HUES48 (cell line): ENCODE measurements around the gene ZSCAN1.
A peak's percentile ranks its signal among the peaks of the same experiment; 100 is the strongest.
"Not testable (repeated sequence)": the region's sequence is repeated elsewhere in the genome, so short reads cannot be mapped to it uniquely, and the experiment has no call there.

ENCODE experiments used
- H3K27ac ChIP-seq: one replicate; pipeline ENCODE4 v1.7.0; 2013; ENCODE audit warnings: low read depth, low read length, inconsistent platforms
- H3K27me3 ChIP-seq: 2 replicates; pipeline ENCODE4 v1.6.1; 2013; ENCODE audit warnings: mild to moderate bottlenecking, low read length; ENCODE audit not compliant: control insufficient read depth, insufficient read depth
- H3K36me3 ChIP-seq: 2 replicates; pipeline ENCODE4 v1.6.1; 2013; ENCODE audit warnings: low read length; ENCODE audit not compliant: control insufficient read depth, insufficient read depth
- H3K4me1 ChIP-seq: 2 replicates; pipeline ENCODE4 v1.6.1; 2013; ENCODE audit warnings: mild to moderate bottlenecking, low read length; ENCODE audit not compliant: control insufficient read depth, insufficient read depth
- H3K4me3 ChIP-seq: 2 replicates; pipeline ENCODE4 v1.5.1; 2013; ENCODE audit warnings: mild to moderate bottlenecking, low read depth, low read length
- H3K9ac ChIP-seq: 2 replicates; pipeline ENCODE4 v1.6.1; 2013; ENCODE audit warnings: mild to moderate bottlenecking, low read depth, low read length, moderate library complexity
- H3K9me3 ChIP-seq: 2 replicates; pipeline ENCODE4 v1.6.1; 2013; ENCODE audit warnings: low read length; ENCODE audit not compliant: control insufficient read depth, insufficient read depth

Gene ZSCAN1, protein sequence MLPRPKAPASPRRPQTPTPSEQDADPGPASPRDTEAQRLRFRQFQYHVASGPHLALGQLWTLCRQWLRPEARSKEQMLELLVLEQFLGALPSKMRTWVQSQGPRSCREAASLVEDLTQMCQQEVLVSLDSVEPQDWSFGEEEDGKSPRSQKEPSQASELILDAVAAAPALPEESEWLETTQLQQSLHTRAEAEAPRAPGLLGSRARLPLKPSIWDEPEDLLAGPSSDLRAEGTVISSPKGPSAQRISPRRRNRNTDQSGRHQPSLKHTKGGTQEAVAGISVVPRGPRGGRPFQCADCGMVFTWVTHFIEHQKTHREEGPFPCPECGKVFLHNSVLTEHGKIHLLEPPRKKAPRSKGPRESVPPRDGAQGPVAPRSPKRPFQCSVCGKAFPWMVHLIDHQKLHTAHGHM

GRCh38 chr19:58033741-58034476 is at the start of gene ZSCAN1:
TSS of gene ZSCAN1 (plus strand) at chr19:58034025. CDS start at chr19:58037837, 3,812 bp downstream.
- peaks cover 18% of the 10 kb centered on the region for H3K9me3 ChIP-seq
- no peaks in the 10 kb centered on the region for H3K36me3 ChIP-seq
- H3K27ac ChIP-seq, result no peak within 1 kb of the TSS
- H3K27me3 ChIP-seq, result no peaks in the 10 kb centered on the region
- H3K4me3 ChIP-seq, result peak within 1 kb of the TSS; percentile 67
- H3K9ac ChIP-seq, result no peak within 1 kb of the TSS; the same call in 1 of the 2 replicates
- H3K4me1 ChIP-seq, result peaks cover 4% of the 10 kb centered on the region; the same call in 1 of the 2 replicates

DNA sequence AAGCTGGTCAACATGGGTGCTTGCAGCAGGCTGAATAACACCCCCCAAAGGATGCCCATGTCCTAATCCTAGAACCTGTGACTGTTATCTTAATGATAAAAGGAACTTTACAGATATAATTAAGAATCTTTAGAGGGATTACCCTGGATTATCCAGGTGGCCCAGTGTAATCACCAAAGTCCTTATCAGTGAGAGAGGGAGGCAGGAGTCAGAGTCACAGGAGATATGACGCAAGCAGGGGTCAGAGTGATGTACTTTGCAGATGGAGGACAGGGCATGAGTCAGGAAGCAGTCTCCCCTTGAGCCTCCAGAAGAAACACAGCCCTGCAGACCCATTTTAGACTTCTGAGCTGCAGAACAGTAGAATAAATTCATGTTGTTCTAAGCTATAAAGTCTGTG is 41.0 kb upstream of the ZSCAN1 start:
- no peak overlapping the region for H3K4me3 ChIP-seq
- peaks cover 61% of the 10 kb centered on the region for H3K9me3 ChIP-seq
- no peaks in the 10 kb centered on the region for H3K4me1 ChIP-seq
- H3K36me3 ChIP-seq, result peaks cover 51% of the 10 kb centered on the region
- H3K27me3 ChIP-seq, result no peaks in the 10 kb centered on the region
- no peak overlapping the region for H3K27ac ChIP-seq
- no peak overlapping the region for H3K9ac ChIP-seq

DNA sequence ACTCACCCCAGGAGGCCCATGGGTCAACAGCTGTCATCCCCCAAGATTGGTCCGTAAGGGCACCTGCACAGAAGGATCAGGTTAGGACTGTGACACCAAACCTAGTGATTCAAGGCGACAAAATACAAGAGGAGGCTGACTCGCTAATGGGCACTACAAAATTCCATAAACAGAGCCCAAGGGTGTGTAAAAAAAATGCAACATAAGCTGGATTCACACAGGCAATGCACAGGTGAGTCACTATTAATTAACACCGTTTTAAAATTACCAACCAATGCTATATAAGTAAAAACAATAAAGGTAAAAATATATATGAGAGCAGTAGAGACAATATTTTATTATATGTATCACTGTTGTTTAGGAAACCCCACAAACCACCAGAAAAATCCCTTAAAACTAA is 33.1 kb upstream of the ZSCAN1 start:
- Histone ChIP-seq H3K27ac (no peak overlapping the region), H3K4me3 (peak overlapping the region; percentile 83; the same call in 1 of the 2 replicates), H3K27me3 (no peaks in the 10 kb centered on the region), H3K4me1 (peaks cover 5% of the 10 kb centered on the region; the same call in 1 of the 2 replicates), H3K9me3 (peaks cover 49% of the 10 kb centered on the region), H3K36me3 (peaks cover 62% of the 10 kb centered on the region), H3K9ac (no peak overlapping the region)

GRCh38 chr19:58001895-58002369 is 31.9 kb upstream of the ZSCAN1 start:
- peaks cover 65% of the 10 kb centered on the region for H3K36me3 ChIP-seq
- H3K27me3 ChIP-seq, result no peaks in the 10 kb centered on the region
- peak overlapping the region; percentile 83 for H3K4me3 ChIP-seq
- peak overlapping the region; percentile 97 for H3K9ac ChIP-seq
- H3K9me3 ChIP-seq, result peaks cover 52% of the 10 kb centered on the region
- H3K4me1 ChIP-seq, result peaks cover 5% of the 10 kb centered on the region; the same call in 1 of the 2 replicates
- peak overlapping the region; percentile 91 for H3K27ac ChIP-seq

GRCh38 chr19:58002384-58003173 is 31.2 kb upstream of the ZSCAN1 start, which contains the start of gene ZNF606:
TSS of gene ZNF606 (minus strand) at chr19:58002820. CDS start at chr19:58001319, 1,501 bp downstream.
- Histone ChIP-seq H3K27ac (peak within 1 kb of the TSS; percentile 91), H3K36me3 (peaks cover 61% of the 10 kb centered on the region), H3K9ac (peak within 1 kb of the TSS; percentile 97), H3K4me3 (peak within 1 kb of the TSS; percentile 83), H3K4me1 (peaks cover 5% of the 10 kb centered on the region; the same call in 1 of the 2 replicates), H3K27me3 (no peaks in the 10 kb centered on the region), H3K9me3 (peaks cover 57% of the 10 kb centered on the region)

DNA sequence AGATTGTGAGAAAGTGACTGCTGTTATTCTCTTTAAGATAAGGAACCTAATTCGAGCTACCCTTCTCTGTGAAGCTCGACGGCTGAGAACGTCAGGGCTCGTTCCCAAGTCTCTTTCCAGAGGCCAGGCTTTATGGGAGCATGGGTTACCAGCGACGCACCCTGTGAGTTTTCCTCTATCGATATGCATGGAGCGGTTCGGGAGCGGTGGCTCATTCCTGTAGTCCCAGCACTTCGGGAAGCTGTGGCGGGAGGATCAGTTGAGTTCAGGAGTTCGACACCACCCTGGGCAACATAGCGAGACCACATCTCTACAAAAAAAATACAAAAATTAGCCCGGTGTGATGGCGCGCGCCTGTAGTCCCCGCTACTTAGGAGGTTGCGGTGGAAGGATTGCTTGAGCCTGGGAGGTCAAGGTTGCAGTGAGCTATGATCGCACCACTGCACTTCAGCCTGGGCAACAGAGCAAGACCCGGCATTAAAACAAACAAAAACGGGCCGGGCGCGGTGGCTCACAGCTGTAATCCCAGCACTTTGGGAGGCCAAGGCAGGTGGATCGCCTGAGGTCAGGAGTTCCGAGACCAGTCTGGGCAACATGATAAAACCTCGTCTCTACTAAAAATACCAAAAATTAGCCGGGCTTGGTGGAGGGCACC is 30.5 kb upstream of the ZSCAN1 start:
- no peaks in the 10 kb centered on the region for H3K27me3 ChIP-seq
- H3K4me3 ChIP-seq, result peak overlapping the region; percentile 83
- no peak overlapping the region for H3K27ac ChIP-seq
- peaks cover 57% of the 10 kb centered on the region for H3K9me3 ChIP-seq
- H3K9ac ChIP-seq, result peak overlapping the region; percentile 97
- H3K4me1 ChIP-seq, result peaks cover 5% of the 10 kb centered on the region; the same call in 1 of the 2 replicates
- H3K36me3 ChIP-seq, result peaks cover 54% of the 10 kb centered on the region

DNA sequence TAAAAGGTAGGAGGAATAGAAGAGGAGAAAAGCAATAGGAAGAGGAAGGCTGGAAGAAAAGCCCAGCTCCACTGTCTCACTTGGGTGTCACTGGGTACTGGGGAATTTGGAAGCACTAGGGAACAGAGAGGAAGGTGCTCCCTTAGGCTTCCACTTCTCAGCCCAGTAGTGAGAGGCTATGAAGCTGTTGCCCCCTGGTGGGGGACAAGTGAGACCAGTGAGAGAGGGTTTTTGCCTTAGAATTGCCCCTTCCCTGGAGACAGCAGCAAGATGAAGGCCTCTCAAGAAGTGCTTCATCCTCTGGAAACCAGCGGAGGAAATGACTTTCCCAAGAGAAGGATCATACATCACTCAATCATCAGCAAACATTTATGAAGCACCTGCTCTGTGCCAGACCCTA is 26.5 kb upstream of the ZSCAN1 start:
- no peak overlapping the region for H3K9ac ChIP-seq
- H3K9me3 ChIP-seq, result peaks cover 62% of the 10 kb centered on the region
- peaks cover 31% of the 10 kb centered on the region for H3K36me3 ChIP-seq
- no peak overlapping the region for H3K4me3 ChIP-seq
- no peaks in the 10 kb centered on the region for H3K27me3 ChIP-seq
- no peaks in the 10 kb centered on the region for H3K4me1 ChIP-seq
- no peak overlapping the region for H3K27ac ChIP-seq

DNA sequence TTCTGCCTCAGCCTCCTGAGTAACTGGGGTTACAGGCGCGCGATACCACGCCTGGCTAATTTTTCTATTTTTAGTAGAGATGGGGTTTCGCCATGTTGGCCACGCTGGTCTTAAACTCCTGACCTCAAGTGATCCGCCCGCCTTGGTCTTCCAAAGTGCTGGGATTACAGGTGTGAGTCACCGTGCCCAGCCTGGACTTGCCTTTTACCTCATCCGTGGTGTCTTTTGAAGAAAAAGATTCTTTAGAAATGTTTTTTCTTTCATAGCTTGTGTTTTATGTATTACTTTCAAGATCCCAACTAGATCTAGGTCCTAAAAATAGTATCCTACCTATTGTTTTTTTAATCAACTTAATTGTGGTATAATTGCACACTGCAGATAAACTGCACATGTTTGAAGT is 24.9 kb upstream of the ZSCAN1 start:
- Histone ChIP-seq H3K9me3 (peaks cover 64% of the 10 kb centered on the region), H3K36me3 (peaks cover 29% of the 10 kb centered on the region), H3K4me3 (peak overlapping the region; percentile 48)
- not testable (repeated sequence) for H3K27me3 ChIP-seq, H3K9ac ChIP-seq, H3K27ac ChIP-seq, H3K4me1 ChIP-seq

DNA sequence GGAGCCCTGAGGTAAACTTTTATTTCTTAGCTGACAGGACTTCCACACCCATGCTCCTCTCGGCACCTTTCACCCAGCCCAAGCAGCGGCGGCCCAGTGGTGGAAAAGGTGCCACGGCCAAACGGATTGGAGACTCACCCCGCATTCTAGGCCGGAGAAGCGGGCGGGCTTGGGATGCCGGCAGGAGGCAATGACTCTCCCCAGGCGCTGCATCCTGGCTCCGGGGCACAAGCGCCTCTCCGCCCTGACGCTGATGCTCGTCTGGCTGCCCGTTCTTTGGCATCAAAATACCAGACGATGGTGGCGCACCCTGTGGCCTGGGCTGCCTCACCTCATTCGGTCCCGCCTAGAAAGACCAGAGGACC is 24.5 kb upstream of the ZSCAN1 start:
- Histone ChIP-seq H3K27me3 (no peaks in the 10 kb centered on the region), H3K36me3 (peaks cover 25% of the 10 kb centered on the region), H3K9ac (no peak overlapping the region), H3K4me1 (no peaks in the 10 kb centered on the region), H3K4me3 (peak overlapping the region; percentile 48), H3K27ac (no peak overlapping the region), H3K9me3 (peaks cover 64% of the 10 kb centered on the region)

DNA sequence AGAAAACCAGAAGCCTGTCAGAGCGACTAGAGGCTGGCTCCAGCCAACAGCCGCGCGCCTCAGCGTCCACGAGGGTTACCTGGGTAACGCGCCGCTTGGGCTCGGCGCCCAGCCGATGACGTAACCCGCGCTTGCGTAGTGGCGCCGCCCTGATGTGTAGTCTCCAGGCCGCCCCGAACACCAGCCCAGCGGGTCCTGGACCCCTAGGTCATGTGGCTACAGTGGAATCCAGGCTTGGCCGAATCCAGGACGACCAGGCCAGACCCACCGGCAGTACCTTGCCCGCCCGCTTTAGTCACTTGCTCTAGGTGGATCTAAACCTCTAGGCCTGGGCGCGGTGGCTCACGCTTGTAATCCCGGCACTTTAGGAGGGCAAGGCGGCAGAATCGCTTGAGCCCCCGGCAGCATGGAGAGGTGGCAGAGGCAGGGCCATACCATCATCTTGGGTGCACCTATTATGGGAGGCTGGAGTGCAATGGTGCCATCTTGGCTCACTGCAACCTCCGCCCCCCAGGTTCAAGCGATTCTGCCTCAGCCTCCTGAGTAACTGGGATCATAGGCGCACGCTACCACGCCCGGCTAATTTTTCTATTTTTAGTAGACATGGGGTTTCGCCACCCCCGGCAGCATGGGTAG is 24.0 kb upstream of the ZSCAN1 start:
- no peak overlapping the region for H3K9ac ChIP-seq
- peaks cover 60% of the 10 kb centered on the region for H3K9me3 ChIP-seq
- H3K27ac ChIP-seq, result no peak overlapping the region
- H3K4me1 ChIP-seq, result no peaks in the 10 kb centered on the region
- H3K4me3 ChIP-seq, result peak overlapping the region; percentile 48
- H3K36me3 ChIP-seq, result peaks cover 20% of the 10 kb centered on the region
- no peaks in the 10 kb centered on the region for H3K27me3 ChIP-seq
